ENCODE measurements around the gene RNPS1. TPM values are rescaled to one million over a fixed set of nuclear protein-coding genes. Genes with fewer than 3 reads are reported as not detected.

RNPS1 gene
- total and polyA plus RNA-seq, 2 experiments from 2014 or later = 315 to 384 TPM

DNA sequence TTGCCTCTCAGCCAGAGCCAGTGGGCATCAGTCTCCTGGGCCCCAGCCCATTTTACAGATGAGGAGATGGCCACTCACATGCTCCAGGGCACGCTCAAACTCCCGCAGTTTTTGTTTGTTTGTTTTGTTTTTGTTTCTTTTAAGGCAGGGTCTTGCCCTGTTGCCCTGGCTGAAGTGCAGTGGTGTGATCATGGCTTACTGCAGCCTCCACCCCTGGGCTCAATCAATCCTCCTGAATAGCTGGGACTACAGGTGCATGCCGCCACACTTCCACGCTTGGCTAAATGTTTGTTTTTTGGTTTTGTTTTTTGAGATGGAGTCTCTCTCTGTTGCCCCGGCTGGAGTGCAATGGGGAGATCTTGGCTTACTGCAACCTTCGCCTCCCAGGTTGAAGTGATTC is 41.0 kb downstream of the RNPS1 start:
- Mint-ChIP-seq H3K4me1 (no peaks in the 10 kb centered on the region; the same call in 2 of the 3 replicates), H3K27ac (no peak overlapping the region), H3K27me3 (ENCODE audit: insufficient read depth, low read depth, poor library complexity) (peaks cover 14% of the 10 kb centered on the region), H3K9me3 (no peaks in the 10 kb centered on the region), H3K36me3 (ENCODE audit: low read depth) (peaks cover 6% of the 10 kb centered on the region; the same call in 2 of the 3 replicates), H3K4me3 (no peak overlapping the region)
- Histone ChIP-seq H3K27me3 (ENCODE audit: insufficient read depth) (no peaks in the 10 kb centered on the region), H3K79me2 (replicated peaks; ENCODE audit: insufficient read depth) (peaks cover 44% of the 10 kb centered on the region), H4K20me1 (replicated peaks; ENCODE audit: insufficient read depth) (peaks cover 5% of the 10 kb centered on the region), H3K27ac (ENCODE audit: low read depth) (no peak overlapping the region), H3K4me1 (ENCODE audit: insufficient read depth) (no peaks in the 10 kb centered on the region; the same call in 1 of the 2 replicates), H3K4me2 (no peak overlapping the region), H3K36me3 (ENCODE audit: insufficient read depth) (0 out of 2 replicates have a peak, but pooled peaks cover 4% of the 10 kb centered on the region), H2AFZ (no peak overlapping the region), H3K9me2 (ENCODE audit: insufficient read depth) (no peaks in the 10 kb centered on the region), H3K4me3 (no peak overlapping the region), H3F3A (replicated peaks; ENCODE audit: low read depth) (peaks cover 5% of the 10 kb centered on the region; the same call in 1 of the 2 replicates)
- ATAC-seq (no peak), DNase-seq (ENCODE audit: low spot score) (no peak)
- no peak for TF ChIP-seq JUNB (IDR thresholded peaks at IDR 0.05; ENCODE audit: unreplicated experiment)
- TF ChIP-seq, protein P1, sequence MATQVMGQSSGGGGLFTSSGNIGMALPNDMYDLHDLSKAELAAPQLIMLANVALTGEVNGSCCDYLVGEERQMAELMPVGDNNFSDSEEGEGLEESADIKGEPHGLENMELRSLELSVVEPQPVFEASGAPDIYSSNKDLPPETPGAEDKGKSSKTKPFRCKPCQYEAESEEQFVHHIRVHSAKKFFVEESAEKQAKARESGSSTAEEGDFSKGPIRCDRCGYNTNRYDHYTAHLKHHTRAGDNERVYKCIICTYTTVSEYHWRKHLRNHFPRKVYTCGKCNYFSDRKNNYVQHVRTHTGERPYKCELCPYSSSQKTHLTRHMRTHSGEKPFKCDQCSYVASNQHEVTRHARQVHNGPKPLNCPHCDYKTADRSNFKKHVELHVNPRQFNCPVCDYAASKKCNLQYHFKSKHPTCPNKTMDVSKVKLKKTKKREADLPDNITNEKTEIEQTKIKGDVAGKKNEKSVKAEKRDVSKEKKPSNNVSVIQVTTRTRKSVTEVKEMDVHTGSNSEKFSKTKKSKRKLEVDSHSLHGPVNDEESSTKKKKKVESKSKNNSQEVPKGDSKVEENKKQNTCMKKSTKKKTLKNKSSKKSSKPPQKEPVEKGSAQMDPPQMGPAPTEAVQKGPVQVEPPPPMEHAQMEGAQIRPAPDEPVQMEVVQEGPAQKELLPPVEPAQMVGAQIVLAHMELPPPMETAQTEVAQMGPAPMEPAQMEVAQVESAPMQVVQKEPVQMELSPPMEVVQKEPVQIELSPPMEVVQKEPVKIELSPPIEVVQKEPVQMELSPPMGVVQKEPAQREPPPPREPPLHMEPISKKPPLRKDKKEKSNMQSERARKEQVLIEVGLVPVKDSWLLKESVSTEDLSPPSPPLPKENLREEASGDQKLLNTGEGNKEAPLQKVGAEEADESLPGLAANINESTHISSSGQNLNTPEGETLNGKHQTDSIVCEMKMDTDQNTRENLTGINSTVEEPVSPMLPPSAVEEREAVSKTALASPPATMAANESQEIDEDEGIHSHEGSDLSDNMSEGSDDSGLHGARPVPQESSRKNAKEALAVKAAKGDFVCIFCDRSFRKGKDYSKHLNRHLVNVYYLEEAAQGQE (IDR thresholded peaks at IDR 0.05; ENCODE audit: unreplicated experiment) = no peak
- no peak for TF ChIP-seq ZNF114 (CRISPR knock-in tag; IDR thresholded peaks at IDR 0.05)
- TF ChIP-seq, protein P2, sequence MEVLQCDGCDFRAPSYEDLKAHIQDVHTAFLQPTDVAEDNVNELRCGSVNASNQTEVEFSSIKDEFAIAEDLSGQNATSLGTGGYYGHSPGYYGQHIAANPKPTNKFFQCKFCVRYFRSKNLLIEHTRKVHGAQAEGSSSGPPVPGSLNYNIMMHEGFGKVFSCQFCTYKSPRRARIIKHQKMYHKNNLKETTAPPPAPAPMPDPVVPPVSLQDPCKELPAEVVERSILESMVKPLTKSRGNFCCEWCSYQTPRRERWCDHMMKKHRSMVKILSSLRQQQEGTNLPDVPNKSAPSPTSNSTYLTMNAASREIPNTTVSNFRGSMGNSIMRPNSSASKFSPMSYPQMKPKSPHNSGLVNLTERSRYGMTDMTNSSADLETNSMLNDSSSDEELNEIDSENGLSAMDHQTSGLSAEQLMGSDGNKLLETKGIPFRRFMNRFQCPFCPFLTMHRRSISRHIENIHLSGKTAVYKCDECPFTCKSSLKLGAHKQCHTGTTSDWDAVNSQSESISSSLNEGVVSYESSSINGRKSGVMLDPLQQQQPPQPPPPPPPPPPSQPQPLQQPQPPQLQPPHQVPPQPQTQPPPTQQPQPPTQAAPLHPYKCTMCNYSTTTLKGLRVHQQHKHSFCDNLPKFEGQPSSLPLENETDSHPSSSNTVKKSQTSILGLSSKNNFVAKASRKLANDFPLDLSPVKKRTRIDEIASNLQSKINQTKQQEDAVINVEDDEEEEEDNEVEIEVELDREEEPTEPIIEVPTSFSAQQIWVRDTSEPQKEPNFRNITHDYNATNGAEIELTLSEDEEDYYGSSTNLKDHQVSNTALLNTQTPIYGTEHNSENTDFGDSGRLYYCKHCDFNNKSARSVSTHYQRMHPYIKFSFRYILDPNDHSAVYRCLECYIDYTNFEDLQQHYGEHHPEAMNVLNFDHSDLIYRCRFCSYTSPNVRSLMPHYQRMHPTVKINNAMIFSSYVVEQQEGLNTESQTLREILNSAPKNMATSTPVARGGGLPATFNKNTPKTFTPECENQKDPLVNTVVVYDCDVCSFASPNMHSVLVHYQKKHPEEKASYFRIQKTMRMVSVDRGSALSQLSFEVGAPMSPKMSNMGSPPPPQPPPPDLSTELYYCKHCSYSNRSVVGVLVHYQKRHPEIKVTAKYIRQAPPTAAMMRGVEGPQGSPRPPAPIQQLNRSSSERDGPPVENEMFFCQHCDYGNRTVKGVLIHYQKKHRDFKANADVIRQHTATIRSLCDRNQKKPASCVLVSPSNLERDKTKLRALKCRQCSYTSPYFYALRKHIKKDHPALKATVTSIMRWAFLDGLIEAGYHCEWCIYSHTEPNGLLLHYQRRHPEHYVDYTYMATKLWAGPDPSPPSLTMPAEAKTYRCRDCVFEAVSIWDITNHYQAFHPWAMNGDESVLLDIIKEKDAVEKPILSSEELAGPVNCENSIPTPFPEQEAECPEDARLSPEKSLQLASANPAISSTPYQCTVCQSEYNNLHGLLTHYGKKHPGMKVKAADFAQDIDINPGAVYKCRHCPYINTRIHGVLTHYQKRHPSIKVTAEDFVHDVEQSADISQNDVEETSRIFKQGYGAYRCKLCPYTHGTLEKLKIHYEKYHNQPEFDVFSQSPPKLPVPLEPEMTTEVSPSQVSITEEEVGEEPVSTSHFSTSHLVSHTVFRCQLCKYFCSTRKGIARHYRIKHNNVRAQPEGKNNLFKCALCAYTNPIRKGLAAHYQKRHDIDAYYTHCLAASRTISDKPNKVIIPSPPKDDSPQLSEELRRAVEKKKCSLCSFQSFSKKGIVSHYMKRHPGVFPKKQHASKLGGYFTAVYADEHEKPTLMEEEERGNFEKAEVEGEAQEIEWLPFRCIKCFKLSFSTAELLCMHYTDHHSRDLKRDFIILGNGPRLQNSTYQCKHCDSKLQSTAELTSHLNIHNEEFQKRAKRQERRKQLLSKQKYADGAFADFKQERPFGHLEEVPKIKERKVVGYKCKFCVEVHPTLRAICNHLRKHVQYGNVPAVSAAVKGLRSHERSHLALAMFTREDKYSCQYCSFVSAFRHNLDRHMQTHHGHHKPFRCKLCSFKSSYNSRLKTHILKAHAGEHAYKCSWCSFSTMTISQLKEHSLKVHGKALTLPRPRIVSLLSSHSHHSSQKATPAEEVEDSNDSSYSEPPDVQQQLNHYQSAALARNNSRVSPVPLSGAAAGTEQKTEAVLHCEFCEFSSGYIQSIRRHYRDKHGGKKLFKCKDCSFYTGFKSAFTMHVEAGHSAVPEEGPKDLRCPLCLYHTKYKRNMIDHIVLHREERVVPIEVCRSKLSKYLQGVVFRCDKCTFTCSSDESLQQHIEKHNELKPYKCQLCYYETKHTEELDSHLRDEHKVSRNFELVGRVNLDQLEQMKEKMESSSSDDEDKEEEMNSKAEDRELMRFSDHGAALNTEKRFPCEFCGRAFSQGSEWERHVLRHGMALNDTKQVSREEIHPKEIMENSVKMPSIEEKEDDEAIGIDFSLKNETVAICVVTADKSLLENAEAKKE (CRISPR knock-in tag; IDR thresholded peaks at IDR 0.05) = no peak
- TF ChIP-seq CREB1 (CRISPR knock-in tag; IDR thresholded peaks at IDR 0.05; ENCODE audit: low read depth) = no peak

All from GM23338 (cell line).